HG02571 (cell line): ENCODE data around the gene CCS.
"Not testable (repeated sequence)": the region's sequence is repeated elsewhere in the genome, so short reads cannot be mapped to it uniquely, and the experiment has no call there.

Source experiments
- ATAC-seq: cut with Tn5 transposase; IDR thresholded peaks from one replicate; pipeline ENCODE4 v1.9.1; 2021; ENCODE audit warnings: mild to moderate bottlenecking, moderate library complexity; ENCODE audit not compliant: unreplicated experiment

CCS gene

GRCh38 chr11:66561178-66561974 lies 31.6 kb upstream of the CCS start:
- no peak for ATAC-seq

- ATAC-seq, result no peak
These were observed 31.1 kb upstream of the CCS start for GRCh38 chr11:66561975-66562248.

- ATAC-seq, result no peak
These were observed 30.7 kb upstream of the CCS start for GRCh38 chr11:66562275-66562674.

- ATAC-seq, result no peak
These were observed 29.9 kb upstream of the CCS start for GRCh38 chr11:66562907-66563583.

GRCh38 chr11:66563832-66564231 lies 29.2 kb upstream of the CCS start:
- no peak for ATAC-seq

- ATAC-seq, result no peak
These were observed 28.4 kb upstream of the CCS start for GRCh38 chr11:66564538-66564937.

- no peak for ATAC-seq
These were observed 28.0 kb upstream of the CCS start for GRCh38 chr11:66564984-66565383.

GRCh38 chr11:66566221-66566620 lies 26.8 kb upstream of the CCS start:
- no peak for ATAC-seq

GRCh38 chr11:66567787-66568123 lies 25.2 kb upstream of the CCS start:
- ATAC-seq, result no peak

- no peak for ATAC-seq
These were observed 24.7 kb upstream of the CCS start, which contains the start of gene CTSF for GRCh38 chr11:66568124-66568916. Gene CTSF, minus strand, starts transcription at chr11:66568606. Its CDS starts 120 bp downstream, at chr11:66568486.

- ATAC-seq, result no peak
These were observed 23.9 kb upstream of the CCS start for GRCh38 chr11:66569076-66569475.

GRCh38 chr11:66570079-66570849 lies 22.7 kb upstream of the CCS start:
- ATAC-seq, result no peak

- ATAC-seq, result no peak
These were observed 22.2 kb upstream of the CCS start for GRCh38 chr11:66570850-66571180.

- ATAC-seq, result no peak
These were observed 13.9 kb upstream of the CCS start for GRCh38 chr11:66579017-66579606.

GRCh38 chr11:66580803-66581202 lies 12.2 kb upstream of the CCS start:
- no peak for ATAC-seq

- no peak for ATAC-seq
These were observed 11.7 kb upstream of the CCS start for GRCh38 chr11:66581261-66581660.

- ATAC-seq, result not testable (repeated sequence)
These were observed 10.3 kb upstream of the CCS start for GRCh38 chr11:66582565-66583147.

GRCh38 chr11:66585447-66585846 lies 7.5 kb upstream of the CCS start:
- not testable (repeated sequence) for ATAC-seq

GRCh38 chr11:66586136-66586535 lies 6.8 kb upstream of the CCS start:
- ATAC-seq, result no peak

- ATAC-seq, result not testable (repeated sequence)
These were observed 3.7 kb upstream of the CCS start for GRCh38 chr11:66589315-66589714.
